HepG2 (cell line): ENCODE data around the gene XRCC1. TPM values are rescaled to one million over a fixed set of nuclear protein-coding genes. Genes with fewer than 3 reads are reported as not detected.

Experiments used
- AKAP8 ChIP-seq: sonication (generic); formaldehyde crosslinking; IDR thresholded peaks from 2 replicates; pipeline ENCODE4 v1.5.1; 2020; ENCODE audit warnings: mild to moderate bottlenecking, missing genetic modification reagents
- CENPT ChIP-seq: sonication (generic); formaldehyde crosslinking; IDR thresholded peaks from 2 replicates; pipeline ENCODE4 v1.8.0; 2022; ENCODE audit warnings: low read depth, mild to moderate bottlenecking, moderate library complexity, missing genetic modification reagents
- CREM ChIP-seq, 2 experiments: sonication (generic) in 1 of 2; formaldehyde crosslinking in 1 of 2; IDR thresholded peaks; 2 replicates each; pipeline versions ENCODE4 v1.4.0 to v1.6.1; 2016 to 2020; ENCODE audit warnings: antibody characterized with exemption in 1 of 2, mild to moderate bottlenecking in 1 of 2, missing genetic modification reagents in 1 of 2
- JDP2 ChIP-seq: sonication (generic); formaldehyde crosslinking; IDR thresholded peaks from 2 replicates; pipeline ENCODE4 v1.8.1; 2022; ENCODE audit warnings: missing genetic modification reagents, borderline replicate concordance
- KLF6 ChIP-seq: IDR thresholded peaks from 2 replicates; pipeline ENCODE4 v1.8.0; 2016; ENCODE audit warnings: missing biosample characterization, missing genetic modification reagents
- MAZ ChIP-seq, 2 experiments: sonication (generic) in 1 of 2; formaldehyde crosslinking in 1 of 2; IDR thresholded peaks; 2 replicates each; pipeline versions ENCODE4 v1.5.0 to v1.6.1; 2012 to 2020; ENCODE audit warnings: low read depth in 2 of 2, mild to moderate bottlenecking in 2 of 2, borderline replicate concordance in 1 of 2, improper control_type of control experiment in 1 of 2, low read length in 1 of 2, missing genetic modification reagents in 1 of 2, moderate library complexity in 1 of 2
- MIER3 ChIP-seq: IDR thresholded peaks from 2 replicates; pipeline ENCODE4 v1.6.1; 2016; ENCODE audit warnings: missing compliant biosample characterization, borderline replicate concordance
- NBN ChIP-seq: fragments of 450-650 bp; conservative IDR thresholded peaks from 2 replicates; pipeline ENCODE4 v1.6.1; 2017
- RBM39 ChIP-seq: fragments of 200-400 bp; formaldehyde crosslinking; IDR thresholded peaks from one replicate; pipeline ENCODE4 v1.6.1; 2018; ENCODE audit warnings: antibody characterized with exemption, mild to moderate bottlenecking, low read depth, low read length; ENCODE audit not compliant: poor library complexity, severe bottlenecking
- SALL1 ChIP-seq: sonication (generic); formaldehyde crosslinking; IDR thresholded peaks from 2 replicates; pipeline ENCODE4 v1.8.0; 2022; ENCODE audit warnings: mild to moderate bottlenecking, missing genetic modification reagents
- SNAPC4 ChIP-seq: sonication (generic); formaldehyde crosslinking; IDR thresholded peaks from 2 replicates; pipeline ENCODE4 v1.4.0; 2020; ENCODE audit warnings: mild to moderate bottlenecking, missing genetic modification reagents
- SOX13 ChIP-seq, 3 experiments: fragments of 450-650 bp in 1 of 3; sonication (generic) in 1 of 3; formaldehyde crosslinking in 1 of 3; IDR thresholded peaks in 2 of 3; conservative IDR thresholded peaks in 1 of 3; 2 replicates each; pipeline versions ENCODE4 v1.5.0 to v1.6.1; 2016 to 2020; ENCODE audit warnings: antibody characterized with exemption in 1 of 3, mild to moderate bottlenecking in 1 of 3, missing compliant biosample characterization in 1 of 3, missing genetic modification reagents in 1 of 3, moderate library complexity in 1 of 3
- TGIF2 ChIP-seq: IDR thresholded peaks from 2 replicates; pipeline ENCODE4 v1.6.1; 2016; ENCODE audit warnings: control low read depth, missing compliant biosample characterization
- ZMYM3 ChIP-seq: sonication (generic); formaldehyde crosslinking; IDR thresholded peaks from 2 replicates; pipeline ENCODE4 v1.5.1; 2020; ENCODE audit warnings: mild to moderate bottlenecking, missing genetic modification reagents
- ZNF354B ChIP-seq: sonication (generic); formaldehyde crosslinking; IDR thresholded peaks from 2 replicates; pipeline ENCODE4 v1.8.0; 2022; ENCODE audit warnings: mild to moderate bottlenecking, missing genetic modification reagents
- ZNF441 ChIP-seq: sonication (generic); formaldehyde crosslinking; IDR thresholded peaks from 2 replicates; pipeline ENCODE4 v1.7.0; 2021; ENCODE audit warnings: missing genetic modification reagents, borderline replicate concordance
- ZNF446 ChIP-seq: sonication (generic); formaldehyde crosslinking; IDR thresholded peaks from 2 replicates; pipeline ENCODE4 v1.5.0; 2020; ENCODE audit warnings: mild to moderate bottlenecking, missing genetic modification reagents
- ZZZ3 ChIP-seq: sonication (generic); formaldehyde crosslinking; IDR thresholded peaks from 2 replicates; pipeline ENCODE4 v1.4.0; 2020; ENCODE audit warnings: missing genetic modification reagents, mild to moderate bottlenecking, borderline replicate concordance
- polyA plus RNA-seq, 8 experiments: library from polyadenylated mRNA; depleted of rRNA in 3 of 8; stranded (reverse) in 7 of 8; unstranded in 1 of 8; fragments of >200 nt; fragmentation: Illumina TruSeq in 4 of 8; extraction: Trizol in 4 of 8; gene quantifications; 2 replicates each; pipeline versions ENCODE4 v1.2.1 to v1.2.3, GENCODE V29; 2011 to 2016; ENCODE audit warnings: low read depth in 4 of 8, missing spikeins in 1 of 8, mixed read lengths in 1 of 8; ENCODE audit not compliant: insufficient read depth in 1 of 8
- total RNA-seq, 5 experiments: library from RNA; depleted of rRNA; stranded (reverse); fragments of >200 nt; fragmentation: Illumina TruSeq; extraction: Trizol; gene quantifications; 2 replicates each; pipeline ENCODE4 v1.2.3, GENCODE V29; 2016; ENCODE audit warnings: low read depth in 1 of 5
- TF ChIP-seq, protein P1 (sequence below): IDR thresholded peaks from 2 replicates; pipeline ENCODE4 v1.4.0; 2020; ENCODE audit warnings: mild to moderate bottlenecking, missing genetic modification reagents
- TF ChIP-seq, protein P2 (sequence below): sonication (generic); formaldehyde crosslinking; IDR thresholded peaks from 2 replicates; pipeline ENCODE4 v1.8.1; 2023; ENCODE audit warnings: missing genetic modification reagents, mild to moderate bottlenecking, borderline replicate concordance

Gene XRCC1
- total and polyA plus RNA-seq, 2 of the 13 experiments (the other 11 are each of a cell fraction or from before 2014, with no cell fraction given): 24.7 to 26.3 TPM

GRCh38 chr19:43499042-43499441 lies 76.3 kb downstream of the XRCC1 start (continued):
- TF ChIP-seq ZMYM3 (peak; percentile 48; the same call in 1 of the 2 replicates), CREM (IDR thresholded peaks at IDR 0.05) (peak; percentile 42; the same call in 1 of the 2 replicates), CREM (CRISPR knock-in tag; IDR thresholded peaks at IDR 0.05) (no peak), SOX13 (IDR thresholded peaks at IDR 0.05) (no peak), SOX13 (CRISPR knock-in tag; conservative IDR thresholded peaks at IDR 0.05 in 1 of 2, IDR thresholded peaks at IDR 0.05 in 1 of 2) (peak in 1 of 2 experiments; percentile 56; a peak in 1 of 4 replicates), ZNF446 (CRISPR knock-in tag) (no peak), RBM39 (no peak), SALL1 (CRISPR knock-in tag) (peak; percentile 86), ZNF354B (CRISPR knock-in tag) (no peak), JDP2 (CRISPR knock-in tag) (no peak), CENPT (no peak), ZZZ3 (no peak), NBN (no peak), TGIF2 (CRISPR knock-in tag) (no peak), KLF6 (CRISPR knock-in tag) (no peak), MIER3 (CRISPR knock-in tag) (peak; percentile 48; the same call in 1 of the 2 replicates), SNAPC4 (CRISPR knock-in tag) (no peak), ZNF441 (peak; percentile 69; the same call in 1 of the 2 replicates), AKAP8 (CRISPR knock-in tag) (no peak), MAZ (IDR thresholded peaks at IDR 0.05; ENCODE audit: borderline replicate concordance, low read depth, low read length) (peak; percentile 64; the same call in 1 of the 2 replicates), MAZ (CRISPR knock-in tag; IDR thresholded peaks at IDR 0.05; ENCODE audit: low read depth) (no peak; the same call in 1 of the 2 replicates)
- TF ChIP-seq, protein P1, sequence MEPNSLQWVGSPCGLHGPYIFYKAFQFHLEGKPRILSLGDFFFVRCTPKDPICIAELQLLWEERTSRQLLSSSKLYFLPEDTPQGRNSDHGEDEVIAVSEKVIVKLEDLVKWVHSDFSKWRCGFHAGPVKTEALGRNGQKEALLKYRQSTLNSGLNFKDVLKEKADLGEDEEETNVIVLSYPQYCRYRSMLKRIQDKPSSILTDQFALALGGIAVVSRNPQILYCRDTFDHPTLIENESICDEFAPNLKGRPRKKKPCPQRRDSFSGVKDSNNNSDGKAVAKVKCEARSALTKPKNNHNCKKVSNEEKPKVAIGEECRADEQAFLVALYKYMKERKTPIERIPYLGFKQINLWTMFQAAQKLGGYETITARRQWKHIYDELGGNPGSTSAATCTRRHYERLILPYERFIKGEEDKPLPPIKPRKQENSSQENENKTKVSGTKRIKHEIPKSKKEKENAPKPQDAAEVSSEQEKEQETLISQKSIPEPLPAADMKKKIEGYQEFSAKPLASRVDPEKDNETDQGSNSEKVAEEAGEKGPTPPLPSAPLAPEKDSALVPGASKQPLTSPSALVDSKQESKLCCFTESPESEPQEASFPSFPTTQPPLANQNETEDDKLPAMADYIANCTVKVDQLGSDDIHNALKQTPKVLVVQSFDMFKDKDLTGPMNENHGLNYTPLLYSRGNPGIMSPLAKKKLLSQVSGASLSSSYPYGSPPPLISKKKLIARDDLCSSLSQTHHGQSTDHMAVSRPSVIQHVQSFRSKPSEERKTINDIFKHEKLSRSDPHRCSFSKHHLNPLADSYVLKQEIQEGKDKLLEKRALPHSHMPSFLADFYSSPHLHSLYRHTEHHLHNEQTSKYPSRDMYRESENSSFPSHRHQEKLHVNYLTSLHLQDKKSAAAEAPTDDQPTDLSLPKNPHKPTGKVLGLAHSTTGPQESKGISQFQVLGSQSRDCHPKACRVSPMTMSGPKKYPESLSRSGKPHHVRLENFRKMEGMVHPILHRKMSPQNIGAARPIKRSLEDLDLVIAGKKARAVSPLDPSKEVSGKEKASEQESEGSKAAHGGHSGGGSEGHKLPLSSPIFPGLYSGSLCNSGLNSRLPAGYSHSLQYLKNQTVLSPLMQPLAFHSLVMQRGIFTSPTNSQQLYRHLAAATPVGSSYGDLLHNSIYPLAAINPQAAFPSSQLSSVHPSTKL (CRISPR knock-in tag): peak; percentile 75
- TF ChIP-seq, protein P2, sequence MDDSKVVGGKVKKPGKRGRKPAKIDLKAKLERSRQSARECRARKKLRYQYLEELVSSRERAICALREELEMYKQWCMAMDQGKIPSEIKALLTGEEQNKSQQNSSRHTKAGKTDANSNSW: no peak
